Large intestine (tissue), 3 donors: ENCODE results near the gene ATP23. TPM values are rescaled to one million over a fixed set of nuclear protein-coding genes. Genes with fewer than 3 reads are reported as not detected.

ENCODE experiments used
- DNase-seq, 2 donors: peaks; one replicate each; pipeline versions ENCODE4 v3.0.0 to v3.0.0-alpha.2; 2013
- H3K27ac ChIP-seq: one replicate; pipeline ENCODE4 v1.5.1; 2013; ENCODE audit warnings: low read length
- H3K27me3 ChIP-seq: 2 replicates; pipeline ENCODE4 v1.6.1; 2013; ENCODE audit warnings: low read length; ENCODE audit not compliant: control insufficient read depth, insufficient read depth
- H3K36me3 ChIP-seq: 2 replicates; pipeline ENCODE4 v1.6.1; 2013; ENCODE audit warnings: low read length; ENCODE audit not compliant: control insufficient read depth, insufficient read depth
- H3K4me1 ChIP-seq: one replicate; pipeline ENCODE4 v1.6.1; 2013; ENCODE audit warnings: low read length; ENCODE audit not compliant: control insufficient read depth, insufficient read depth
- H3K4me3 ChIP-seq: one replicate; pipeline ENCODE4 v1.5.1; 2013; ENCODE audit warnings: low read length
- H3K9me3 ChIP-seq: one replicate; pipeline ENCODE4 v1.6.1; 2013; ENCODE audit warnings: mild to moderate bottlenecking, low read depth, low read length, moderate library complexity; ENCODE audit not compliant: control insufficient read depth
- WGBS: methylation state at CpG from one replicate; pipeline ENCODE4 v1.1.5; 2013; ENCODE audit warnings: low lambda C conversion rate; ENCODE audit not compliant: insufficient coverage; 5-methylcytosine and 5-hydroxymethylcytosine counted together
- polyA plus RNA-seq: library from polyadenylated mRNA; unstranded; fragments of 120-200 nt; gene quantifications from one replicate; pipeline ENCODE4 v1.2.1, GENCODE V29; 2013

The ATP23 gene
- polyA plus RNA-seq, 1 donor, result 8.5 TPM

- Histone ChIP-seq H3K4me3 (no peak overlapping the region), H3K9me3 (peaks cover 9% of the 10 kb centered on the region), H3K27me3 (no peaks in the 10 kb centered on the region), H3K36me3 (no peaks in the 10 kb centered on the region), H3K4me1 (no peaks in the 10 kb centered on the region), H3K27ac (no peak overlapping the region)
- DNase-seq, result no peak
These were observed 56.9 kb downstream of the ATP23 start for GRCh38 chr12:57998251-57998650.

GRCh38 chr12:58000499-58000898, 59.1 kb downstream of the ATP23 start:
- H3K4me1 ChIP-seq, result no peaks in the 10 kb centered on the region
- WGBS, result 100% methylated on average over 1 of the region's 2 CpGs
- no peak overlapping the region for H3K4me3 ChIP-seq
- H3K9me3 ChIP-seq, result peaks cover 9% of the 10 kb centered on the region
- no peak overlapping the region for H3K27ac ChIP-seq
- DNase-seq, result no peak
- H3K27me3 ChIP-seq, result no peaks in the 10 kb centered on the region
- no peaks in the 10 kb centered on the region for H3K36me3 ChIP-seq

DNA sequence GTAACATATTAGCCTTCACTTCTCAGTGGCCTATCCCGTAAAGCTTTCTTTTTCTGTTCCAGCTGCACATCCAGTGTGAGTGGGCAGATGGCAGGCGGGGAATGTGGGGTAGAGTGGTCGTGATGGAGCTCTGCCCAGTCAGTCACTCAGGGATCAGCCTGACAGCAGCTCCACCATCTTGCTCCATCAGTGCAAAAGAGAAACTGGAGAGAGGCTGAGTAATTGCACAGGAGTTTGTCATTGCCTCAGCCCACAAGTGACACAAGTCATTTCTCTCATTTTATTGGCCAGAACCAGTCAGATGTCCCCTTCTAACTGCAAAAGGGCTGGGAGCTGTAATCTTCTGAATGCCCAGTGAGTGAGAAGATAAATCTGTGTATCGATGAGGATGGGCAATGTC, 66.5 kb downstream of the ATP23 start:
- Histone ChIP-seq H3K9me3 (no peaks in the 10 kb centered on the region), H3K27ac (no peak overlapping the region), H3K27me3 (no peaks in the 10 kb centered on the region), H3K4me1 (no peaks in the 10 kb centered on the region), H3K4me3 (no peak overlapping the region), H3K36me3 (no peaks in the 10 kb centered on the region)
- DNase-seq, result no peak
- WGBS, result no CpG with 5 or more reads among the region's 4 CpGs

DNA sequence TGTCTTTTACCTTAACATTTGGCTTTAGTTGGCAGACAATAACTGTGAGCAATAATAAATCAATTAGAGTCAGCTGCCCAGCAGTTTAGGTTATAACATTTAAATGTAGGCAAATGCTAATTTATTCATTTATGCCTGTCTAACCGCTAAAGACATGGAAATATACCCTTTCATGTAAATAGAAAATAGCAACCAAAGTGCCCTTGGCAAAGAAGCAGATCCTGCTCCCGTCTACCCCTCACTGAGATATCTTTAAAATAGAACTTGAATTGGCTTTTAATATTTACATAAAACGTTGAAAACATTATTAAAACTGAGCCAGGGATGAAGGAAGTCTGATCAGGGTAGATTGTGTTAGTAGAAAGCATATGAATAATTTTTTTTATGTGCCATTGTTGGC, 67.3 kb downstream of the ATP23 start:
- H3K9me3 ChIP-seq, result no peaks in the 10 kb centered on the region
- no CpG with 5 or more reads among the region's 3 CpGs for WGBS
- H3K4me3 ChIP-seq, result no peak overlapping the region
- no peak overlapping the region for H3K27ac ChIP-seq
- H3K27me3 ChIP-seq, result no peaks in the 10 kb centered on the region
- H3K4me1 ChIP-seq, result no peaks in the 10 kb centered on the region
- no peak for DNase-seq
- no peaks in the 10 kb centered on the region for H3K36me3 ChIP-seq

Other genes with a start within 250 kb of the ATP23 start
- 264 TPM for gene OS9, start 247.4 kb upstream of the ATP23 start, polyA plus RNA-seq
- gene AGAP2, start 202.8 kb upstream of the ATP23 start, polyA plus RNA-seq, result 2.9 TPM
- gene TSPAN31, start 196.5 kb upstream of the ATP23 start, polyA plus RNA-seq, result 62.2 TPM
- gene CDK4, start 189.3 kb upstream of the ATP23 start, polyA plus RNA-seq, result 196 TPM
- 28.1 TPM for gene MARCHF9, start 186.5 kb upstream of the ATP23 start, polyA plus RNA-seq
- 1.8 TPM for gene CYP27B1, start 174.5 kb upstream of the ATP23 start, polyA plus RNA-seq
- gene METTL1, start 169.5 kb upstream of the ATP23 start, polyA plus RNA-seq, result 22.8 TPM
- 8.0 TPM for gene EEF1AKMT3, start 169.0 kb upstream of the ATP23 start, polyA plus RNA-seq
- gene TSFM, start 158.8 kb upstream of the ATP23 start, polyA plus RNA-seq, result 36.0 TPM
- gene AVIL, start 122.8 kb upstream of the ATP23 start, polyA plus RNA-seq, result 9.9 TPM
- 131 TPM for gene CTDSP2, start 94.8 kb upstream of the ATP23 start, polyA plus RNA-seq